Fibroblast of lung (primary cell): ENCODE measurements around the gene PSMD1. TPM values are rescaled to one million over a fixed set of nuclear protein-coding genes. Genes with fewer than 3 reads are reported as not detected.

Experiments
- DNase-seq, 2 donors: peaks; one replicate each; pipeline versions ENCODE4 v3.0.0 to v3.0.0-alpha.2; 2010; ENCODE audit warnings: low read depth in 2 of 2
- H2AFZ ChIP-seq: 2 replicates; pipeline ENCODE4 v1.5.1; 2012; ENCODE audit warnings: low read length, control low read depth, inconsistent platforms
- H3K27ac ChIP-seq: 2 replicates; pipeline ENCODE4 v1.5.1; 2011; ENCODE audit warnings: low read length, control low read depth; ENCODE audit not compliant: insufficient read depth
- H3K27me3 ChIP-seq: 2 replicates; pipeline ENCODE4 v1.5.1; 2011; ENCODE audit warnings: mild to moderate bottlenecking, low read length; ENCODE audit not compliant: control insufficient read depth, insufficient read depth
- H3K36me3 ChIP-seq: 2 replicates; pipeline ENCODE4 v1.5.1; 2011; ENCODE audit warnings: low read length; ENCODE audit not compliant: control insufficient read depth, insufficient read depth
- H3K4me1 ChIP-seq: 2 replicates; pipeline ENCODE4 v1.5.1; 2011; ENCODE audit warnings: low read length; ENCODE audit not compliant: control insufficient read depth, insufficient read depth; ENCODE audit errors: extremely low read depth
- H3K4me2 ChIP-seq: 2 replicates; pipeline ENCODE4 v1.5.1; 2011; ENCODE audit warnings: low read length, control low read depth; ENCODE audit not compliant: insufficient read depth; ENCODE audit errors: extremely low read depth
- H3K4me3 ChIP-seq, 4 experiments: fragments of 200-600 bp in 1 of 4; sonication (generic) in 1 of 4; replicated peaks in 1 of 4; 2 replicates each; pipeline ENCODE4 v1.5.1; 2011 to 2016; ENCODE audit warnings: low read length in 4 of 4, low read depth in 3 of 4, mild to moderate bottlenecking in 3 of 4, control low read depth in 2 of 4, inconsistent platforms in 1 of 4, mixed read lengths in 1 of 4; ENCODE audit not compliant: insufficient read depth in 1 of 4; ENCODE audit errors: control extremely low read depth in 1 of 4
- H3K79me2 ChIP-seq: 2 replicates; pipeline ENCODE4 v1.5.1; 2012; ENCODE audit warnings: mild to moderate bottlenecking, low read length, inconsistent platforms; ENCODE audit not compliant: control insufficient read depth, insufficient read depth
- H3K9ac ChIP-seq: 2 replicates; pipeline ENCODE4 v1.5.1; 2011; ENCODE audit warnings: mild to moderate bottlenecking, low read length, control low read depth; ENCODE audit not compliant: insufficient read depth
- H3K9me3 ChIP-seq: 2 replicates; pipeline ENCODE4 v1.5.1; 2012; ENCODE audit warnings: low read depth, low read length; ENCODE audit not compliant: control insufficient read depth, insufficient read depth
- H4K20me1 ChIP-seq: 2 replicates; pipeline ENCODE4 v1.5.1; 2011; ENCODE audit warnings: low read length; ENCODE audit not compliant: control insufficient read depth, insufficient read depth; ENCODE audit errors: extremely low read depth
- CTCF ChIP-seq, 2 donors: IDR thresholded peaks in 1 of 2; conservative IDR thresholded peaks in 1 of 2; 1 replicate in 1 of 2; 2 replicates in 1 of 2; pipeline ENCODE4 v1.5.1; 2011 to 2012; ENCODE audit warnings: low read length in 2 of 2, control low read depth in 1 of 2, inconsistent platforms in 1 of 2, low read depth in 1 of 2, mild to moderate bottlenecking in 1 of 2
- EZH2 ChIP-seq: IDR thresholded peaks from 2 replicates; pipeline ENCODE4 v1.5.1; 2012; ENCODE audit warnings: low read length, control low read depth, mild to moderate bottlenecking; ENCODE audit errors: missing control alignments
- polyA plus RNA-seq, 2 donors: library from polyadenylated mRNA; depleted of rRNA in 1 of 2; stranded (reverse) in 1 of 2; unstranded in 1 of 2; fragments of >200 nt; gene quantifications; 2 replicates each; pipeline ENCODE4 v1.2.1, GENCODE V29; 2011 to 2012; ENCODE audit warnings: missing spikeins in 1 of 2
- total RNA-seq: library from RNA; depleted of rRNA; stranded (reverse); fragments of >200 nt; gene quantifications from 2 replicates; pipeline ENCODE4 v1.2.1, GENCODE V29; 2014

PSMD1 gene
- total and polyA plus RNA-seq, 2 donors (not counting 1 experiment from before 2014, with no cell fraction given): 125 to 144 TPM

- no peaks in the 10 kb centered on the region for H3K79me2 ChIP-seq
- H3K4me2 ChIP-seq: no peak overlapping the region
- no peaks in the 10 kb centered on the region for H3K27me3 ChIP-seq
- H4K20me1 ChIP-seq: no peaks in the 10 kb centered on the region
- H3K4me3 ChIP-seq: no peak overlapping the region
- DNase-seq: no peak
- H3K4me1 ChIP-seq: peaks cover 28% of the 10 kb centered on the region
- H2AFZ ChIP-seq: no peak overlapping the region
- H3K36me3 ChIP-seq: no peaks in the 10 kb centered on the region
- no peak overlapping the region for H3K9ac ChIP-seq
- peak overlapping the region; percentile 71 for H3K27ac ChIP-seq
- H3K9me3 ChIP-seq: no peaks in the 10 kb centered on the region
- TF ChIP-seq EZH2 (no peak), CTCF (conservative IDR thresholded peaks at IDR 0.05 in 1 of 2, IDR thresholded peaks at IDR 0.05 in 1 of 2; ENCODE audit: low read depth in 1 of 2, low read length in 2 of 2) (no peak)
Measured at GRCh38 chr2:231160701-231161100, 104.0 kb downstream of the PSMD1 start.

- peak overlapping the region; percentile 7 for H3K4me2 ChIP-seq
- H2AFZ ChIP-seq: no peak overlapping the region
- no peaks in the 10 kb centered on the region for H3K79me2 ChIP-seq
- H3K27me3 ChIP-seq: no peaks in the 10 kb centered on the region
- peaks cover 28% of the 10 kb centered on the region for H3K4me1 ChIP-seq
- no peaks in the 10 kb centered on the region for H3K36me3 ChIP-seq
- no peak overlapping the region for H3K9ac ChIP-seq
- no peak overlapping the region for H3K4me3 ChIP-seq
- TF ChIP-seq CTCF (conservative IDR thresholded peaks at IDR 0.05 in 1 of 2, IDR thresholded peaks at IDR 0.05 in 1 of 2; ENCODE audit: low read depth in 1 of 2, low read length in 2 of 2) (no peak), EZH2 (no peak)
- no peak for DNase-seq
- H3K27ac ChIP-seq: peak overlapping the region; percentile 71
- no peaks in the 10 kb centered on the region for H4K20me1 ChIP-seq
- no peaks in the 10 kb centered on the region for H3K9me3 ChIP-seq
Measured at GRCh38 chr2:231161252-231161839, 104.7 kb downstream of the PSMD1 start.

GRCh38 chr2:231161877-231162329 is 105.2 kb downstream of the PSMD1 start:
- Histone ChIP-seq H3K4me2 (peak overlapping the region; percentile 7), H4K20me1 (no peaks in the 10 kb centered on the region), H3K79me2 (no peaks in the 10 kb centered on the region), H3K36me3 (peaks cover 1% of the 10 kb centered on the region), H3K4me3 (no peak overlapping the region), H3K27ac (peak overlapping the region; percentile 71), H3K9ac (no peak overlapping the region), H3K27me3 (no peaks in the 10 kb centered on the region), H3K4me1 (peaks cover 28% of the 10 kb centered on the region), H3K9me3 (no peaks in the 10 kb centered on the region), H2AFZ (no peak overlapping the region)
- no peak for TF ChIP-seq EZH2
- TF ChIP-seq CTCF (conservative IDR thresholded peaks at IDR 0.05 in 1 of 2, IDR thresholded peaks at IDR 0.05 in 1 of 2; ENCODE audit: low read depth in 1 of 2, low read length in 2 of 2): no peak
- DNase-seq: peak; percentile 99 to 100
